Stimulated activated CD8-positive, alpha-beta memory T cell treated with anti-CD3 and anti-CD28 coated beads, Interleukin-7, amount 100 ng/mL, for 48 hours (primary cell): ENCODE measurements around the gene CACNA1S.

Experiments used
- DNase-seq, 2 donors: peaks; one replicate each; pipeline ENCODE4 v3.0.0-alpha.2; 2020; ENCODE audit warnings: low read depth in 1 of 2; ENCODE audit errors: extremely low read depth in 1 of 2

Gene CACNA1S

DNA sequence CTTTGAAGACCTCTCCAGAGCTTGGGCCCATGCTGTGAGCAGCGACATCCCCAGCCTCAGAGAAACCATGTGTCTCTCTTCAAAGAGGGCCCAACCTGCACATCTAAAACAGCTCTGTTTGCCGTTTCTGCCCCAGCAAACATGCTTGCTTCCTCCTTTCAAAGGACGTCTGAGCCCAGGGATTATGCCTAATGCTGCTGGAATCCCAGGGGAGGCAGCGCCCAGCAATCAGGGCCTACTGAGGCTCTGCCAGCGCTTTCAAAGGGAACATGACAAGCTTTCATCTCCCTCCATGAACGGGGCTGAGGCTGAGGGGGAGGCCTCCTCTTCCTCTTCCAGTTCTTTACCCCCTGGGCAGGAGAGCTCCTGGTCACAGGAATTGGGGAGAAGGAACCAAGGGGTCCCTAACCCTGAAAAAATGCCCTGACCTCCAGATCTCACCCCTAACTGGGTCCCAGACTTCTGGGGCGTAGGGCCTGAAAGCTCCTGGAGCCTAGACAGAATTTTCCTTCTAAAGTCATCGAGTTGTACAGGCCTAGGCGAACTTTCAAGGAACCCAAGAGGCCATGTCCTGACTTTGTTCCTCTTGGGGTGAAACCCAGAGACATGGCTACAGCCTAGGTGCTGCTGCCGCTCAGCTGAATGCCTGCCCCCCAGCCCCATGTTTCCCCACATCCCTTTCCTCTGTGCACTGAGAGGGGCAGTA is 28.2 kb upstream of the CACNA1S start:
- no peak for DNase-seq

- no peak for DNase-seq
Measured at GRCh38 chr1:201139756-201140155, 27.5 kb upstream of the CACNA1S start.

GRCh38 chr1:201139306-201139705 is 27.1 kb upstream of the CACNA1S start:
- DNase-seq: no peak

DNA sequence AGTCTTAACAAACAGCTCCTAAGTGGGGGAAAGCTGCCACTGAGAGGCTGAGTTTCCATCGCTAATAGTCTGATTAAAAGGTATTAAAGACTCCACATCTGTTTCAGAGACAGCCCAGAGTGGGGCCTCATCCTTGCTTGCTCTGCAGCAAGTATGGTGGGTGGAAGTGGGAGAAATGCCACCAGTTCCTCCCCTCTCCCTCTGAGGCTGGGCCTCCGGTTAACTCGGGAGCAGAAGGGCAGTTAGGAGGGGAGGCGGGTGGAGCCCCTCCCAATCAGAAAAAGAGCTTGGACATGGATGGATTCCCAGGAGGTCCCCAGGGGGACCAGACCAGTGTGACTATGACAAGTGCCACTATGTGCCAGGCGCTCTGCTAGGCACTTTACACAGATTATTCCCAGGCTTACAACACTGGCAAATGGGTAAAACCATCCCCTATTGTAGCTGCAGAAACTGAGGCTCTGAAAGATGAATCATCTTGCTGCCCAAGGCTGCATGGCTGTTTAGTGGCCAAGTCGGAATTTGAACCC is 26.1 kb upstream of the CACNA1S start:
- DNase-seq: no peak

GRCh38 chr1:201137579-201138310 is 25.5 kb upstream of the CACNA1S start:
- no peak for DNase-seq

DNA sequence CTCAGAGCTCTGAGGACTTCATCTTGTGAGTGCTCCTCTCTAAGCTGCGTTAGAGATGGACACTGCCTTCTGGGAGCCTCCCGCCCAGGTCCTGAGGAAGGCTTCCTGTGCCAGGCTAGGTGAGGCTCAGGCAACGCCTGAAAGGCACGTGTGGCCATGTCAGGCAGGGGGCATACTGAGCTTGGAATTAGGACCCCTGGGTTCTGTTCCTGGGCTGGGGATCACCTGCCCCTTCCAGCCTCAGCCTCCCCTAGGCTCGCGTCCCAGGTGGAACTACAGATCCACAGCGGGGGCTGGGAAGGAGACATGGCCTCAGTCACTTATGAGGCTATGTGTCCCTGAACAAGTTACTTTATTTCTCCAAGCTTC is 24.8 kb upstream of the CACNA1S start:
- no peak for DNase-seq

GRCh38 chr1:201136355-201137023 is 24.3 kb upstream of the CACNA1S start:
- no peak for DNase-seq

GRCh38 chr1:201134405-201134804 is 22.2 kb upstream of the CACNA1S start:
- DNase-seq: no peak

DNA sequence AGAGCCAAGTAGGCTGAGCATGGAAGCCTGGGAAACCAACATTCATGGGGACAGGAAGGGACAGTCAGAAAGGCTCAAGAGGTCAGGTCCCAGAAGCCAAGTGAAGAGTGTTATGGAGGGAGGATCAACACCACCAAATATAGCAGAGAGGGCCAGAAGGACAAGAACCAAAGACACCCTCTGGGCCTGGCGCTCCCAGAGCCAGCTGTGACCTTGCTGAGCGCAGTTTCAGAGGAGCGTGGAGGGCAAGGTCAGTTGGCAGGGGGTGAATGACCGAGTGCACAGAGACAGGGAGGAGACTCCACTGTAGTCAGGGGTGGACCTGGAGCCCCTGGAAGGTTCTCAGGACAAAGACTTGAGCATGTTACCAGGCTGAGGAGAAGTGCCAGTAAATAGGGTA is 19.2 kb upstream of the CACNA1S start:
- no peak for DNase-seq

DNA sequence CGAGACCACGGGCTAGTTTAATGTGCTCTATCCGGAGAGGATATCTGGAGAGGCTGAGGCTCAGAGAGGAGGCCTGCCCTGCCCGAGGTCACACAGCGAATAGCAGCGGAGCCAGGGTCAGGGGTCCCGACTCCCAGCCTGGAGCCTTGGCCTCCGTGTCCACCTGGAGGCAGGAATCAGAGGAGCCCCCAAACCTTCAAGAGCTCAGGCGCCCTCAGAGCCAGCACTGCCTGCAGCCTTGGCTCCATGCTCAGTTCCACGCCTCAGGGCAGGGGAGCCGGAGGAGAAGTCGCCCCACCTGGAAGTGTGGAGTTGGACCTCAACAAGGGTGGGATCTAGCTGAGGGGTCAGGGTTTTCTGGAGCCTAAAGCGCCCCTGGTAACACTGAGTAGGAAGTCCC is 16.7 kb upstream of the CACNA1S start:
- DNase-seq: no peak

DNA sequence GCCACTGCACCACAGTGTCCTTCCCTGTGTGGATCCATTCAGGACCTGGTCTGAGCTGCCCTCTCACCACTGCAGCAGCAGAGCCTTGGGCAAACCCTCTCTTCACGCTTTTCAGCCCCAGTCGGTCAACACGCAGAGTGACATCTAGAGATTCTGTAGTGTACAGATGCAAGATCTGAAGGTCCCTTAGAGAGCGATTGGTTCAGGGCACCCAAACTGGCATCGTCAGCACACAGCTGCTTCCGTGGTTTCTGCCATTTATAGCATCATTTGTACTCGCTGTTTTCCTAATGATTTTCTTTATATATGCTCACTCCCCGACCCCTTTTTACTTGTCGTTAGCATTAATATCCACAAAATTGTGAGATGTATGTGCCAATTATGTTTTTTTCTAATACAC is 16.2 kb upstream of the CACNA1S start:
- DNase-seq: no peak

DNA sequence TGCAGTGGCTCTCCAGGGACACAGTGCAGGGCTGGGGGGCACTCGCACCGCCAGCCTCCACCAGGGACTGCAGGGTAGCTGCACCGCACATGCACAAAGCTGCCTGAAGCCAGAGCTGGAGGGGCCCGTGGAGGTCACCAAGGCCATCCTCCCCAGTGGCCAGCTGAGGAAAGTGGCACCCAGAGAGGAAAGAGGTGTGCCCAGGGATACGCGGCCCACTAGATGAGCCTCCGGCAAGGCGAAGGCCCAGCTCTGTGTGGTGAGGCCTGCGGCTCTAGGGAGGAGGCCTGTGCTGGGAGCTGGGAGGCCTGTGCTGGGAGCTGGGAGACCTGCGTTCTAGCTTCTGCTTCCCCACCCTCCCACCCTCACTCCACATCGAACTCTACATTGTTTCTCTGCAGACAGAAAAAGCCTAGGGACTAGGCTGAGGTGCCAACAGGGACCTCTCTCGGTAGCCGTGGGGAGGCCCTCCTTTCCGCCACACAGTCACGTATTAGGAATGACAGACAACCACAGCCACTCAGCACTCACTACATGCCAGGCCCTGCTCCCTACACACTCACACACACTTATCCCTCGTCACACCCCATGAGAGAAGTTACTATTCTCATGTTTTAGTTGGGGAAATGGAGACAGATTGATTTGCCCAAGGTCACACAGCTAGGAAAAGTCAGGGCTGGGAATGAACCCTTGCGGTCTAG is 15.7 kb upstream of the CACNA1S start:
- DNase-seq: no peak

- DNase-seq: no peak
Measured at GRCh38 chr1:201126832-201127754, 14.9 kb upstream of the CACNA1S start, which contains the start of gene ASCL5. TSS of gene ASCL5 (minus strand) at chr1:201127184. CDS start at chr1:201115372, 11,812 bp downstream.

DNA sequence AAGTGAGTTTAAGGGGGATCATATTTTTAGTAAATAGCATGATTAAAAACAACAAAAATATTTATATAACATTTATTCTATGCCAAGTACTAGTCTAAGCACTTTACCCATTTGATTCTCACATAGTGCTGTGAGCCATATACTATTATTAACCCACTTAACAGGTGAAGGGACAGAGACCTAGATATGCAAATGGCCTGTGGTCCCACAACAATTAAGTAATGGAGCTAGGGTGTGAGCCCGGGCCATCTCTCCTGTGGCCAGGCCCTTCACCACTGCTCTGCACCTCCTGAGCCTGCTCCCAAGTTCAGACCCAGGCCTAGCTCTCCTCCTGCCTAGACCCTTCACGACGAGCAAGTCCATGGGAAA is 14.2 kb upstream of the CACNA1S start:
- DNase-seq: no peak

- DNase-seq: no peak
Measured at GRCh38 chr1:201125800-201126199, 13.6 kb upstream of the CACNA1S start.

- no peak for DNase-seq
Measured at GRCh38 chr1:201125019-201125418, 12.8 kb upstream of the CACNA1S start.

DNA sequence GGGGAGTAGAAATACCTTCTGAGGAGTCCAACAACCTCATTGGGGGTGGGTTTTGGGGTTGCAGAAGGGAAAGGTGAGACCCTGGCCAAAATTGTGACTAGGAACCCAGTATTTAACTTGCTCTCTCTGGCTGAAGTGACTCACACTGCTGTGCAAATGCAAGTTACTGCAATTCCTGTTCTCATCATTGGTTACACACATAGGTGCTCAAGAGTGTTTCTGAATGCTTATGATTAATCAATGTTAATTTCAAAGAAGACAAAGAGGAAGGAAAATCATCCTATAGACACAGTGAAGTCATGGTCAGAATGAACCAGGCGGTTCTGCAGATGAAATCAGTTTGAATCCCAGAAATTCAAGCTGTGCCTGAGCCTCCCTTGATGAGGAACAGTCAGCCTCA is 11.6 kb upstream of the CACNA1S start:
- no peak for DNase-seq

- no peak for DNase-seq
Measured at GRCh38 chr1:201122321-201122957, 10.2 kb upstream of the CACNA1S start.
